Inflammatory macrophage treated with lipopolysaccharide for 1 hour (primary cell): ENCODE measurements around the gene EP300.
A peak's percentile ranks its signal among the peaks of the same experiment; 100 is the strongest.
"Not testable (repeated sequence)": the region's sequence is repeated elsewhere in the genome, so short reads cannot be mapped to it uniquely, and the experiment has no call there.

Source experiments
- DNase-seq, 2 donors: peaks; one replicate each; pipeline ENCODE4 v3.0.0-alpha.2; 2020 to 2022

The EP300 gene

DNA sequence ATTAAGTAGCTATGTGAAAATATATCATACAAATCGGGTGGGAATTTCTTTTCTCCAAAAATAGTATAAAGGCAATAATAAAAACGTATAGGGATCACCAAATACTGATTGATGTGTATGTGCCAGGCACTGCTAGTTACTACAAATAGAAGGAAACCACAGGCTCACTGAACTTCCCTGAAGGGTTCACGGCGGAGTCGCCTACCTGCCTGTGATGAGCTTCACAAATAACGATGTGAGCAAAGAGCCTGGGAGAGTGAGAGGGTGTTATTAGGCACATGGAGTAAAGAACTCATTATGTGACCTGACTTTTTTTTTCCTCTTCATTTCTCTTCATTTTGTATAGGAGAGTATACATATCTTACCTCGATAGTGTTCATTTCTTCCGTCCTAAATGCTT is 76.8 kb downstream of the EP300 start:
- no peak for DNase-seq

- DNase-seq = no peak
Observed at GRCh38 chr22:41171996-41172395, 79.6 kb downstream of the EP300 start.

- no peak for DNase-seq
Observed at GRCh38 chr22:41175546-41175945, 83.2 kb downstream of the EP300 start.

- DNase-seq = no peak
Observed at GRCh38 chr22:41177040-41177621, 84.7 kb downstream of the EP300 start.

GRCh38 chr22:41177622-41178424 is 85.4 kb downstream of the EP300 start:
- DNase-seq = no peak

DNA sequence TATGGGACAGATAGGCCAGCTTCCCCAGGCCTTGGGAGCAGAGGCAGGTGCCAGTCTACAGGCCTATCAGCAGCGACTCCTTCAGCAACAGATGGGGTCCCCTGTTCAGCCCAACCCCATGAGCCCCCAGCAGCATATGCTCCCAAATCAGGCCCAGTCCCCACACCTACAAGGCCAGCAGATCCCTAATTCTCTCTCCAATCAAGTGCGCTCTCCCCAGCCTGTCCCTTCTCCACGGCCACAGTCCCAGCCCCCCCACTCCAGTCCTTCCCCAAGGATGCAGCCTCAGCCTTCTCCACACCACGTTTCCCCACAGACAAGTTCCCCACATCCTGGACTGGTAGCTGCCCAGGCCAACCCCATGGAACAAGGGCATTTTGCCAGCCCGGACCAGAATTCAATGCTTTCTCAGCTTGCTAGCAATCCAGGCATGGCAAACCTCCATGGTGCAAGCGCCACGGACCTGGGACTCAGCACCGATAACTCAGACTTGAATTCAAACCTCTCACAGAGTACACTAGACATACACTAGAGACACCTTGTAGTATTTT is 86.1 kb downstream of the EP300 start:
- no peak for DNase-seq

GRCh38 chr22:41180362-41180761 is 88.0 kb downstream of the EP300 start:
- DNase-seq = not testable (repeated sequence)

- no peak for DNase-seq
Observed at GRCh38 chr22:41180926-41181325, 88.5 kb downstream of the EP300 start.

DNA sequence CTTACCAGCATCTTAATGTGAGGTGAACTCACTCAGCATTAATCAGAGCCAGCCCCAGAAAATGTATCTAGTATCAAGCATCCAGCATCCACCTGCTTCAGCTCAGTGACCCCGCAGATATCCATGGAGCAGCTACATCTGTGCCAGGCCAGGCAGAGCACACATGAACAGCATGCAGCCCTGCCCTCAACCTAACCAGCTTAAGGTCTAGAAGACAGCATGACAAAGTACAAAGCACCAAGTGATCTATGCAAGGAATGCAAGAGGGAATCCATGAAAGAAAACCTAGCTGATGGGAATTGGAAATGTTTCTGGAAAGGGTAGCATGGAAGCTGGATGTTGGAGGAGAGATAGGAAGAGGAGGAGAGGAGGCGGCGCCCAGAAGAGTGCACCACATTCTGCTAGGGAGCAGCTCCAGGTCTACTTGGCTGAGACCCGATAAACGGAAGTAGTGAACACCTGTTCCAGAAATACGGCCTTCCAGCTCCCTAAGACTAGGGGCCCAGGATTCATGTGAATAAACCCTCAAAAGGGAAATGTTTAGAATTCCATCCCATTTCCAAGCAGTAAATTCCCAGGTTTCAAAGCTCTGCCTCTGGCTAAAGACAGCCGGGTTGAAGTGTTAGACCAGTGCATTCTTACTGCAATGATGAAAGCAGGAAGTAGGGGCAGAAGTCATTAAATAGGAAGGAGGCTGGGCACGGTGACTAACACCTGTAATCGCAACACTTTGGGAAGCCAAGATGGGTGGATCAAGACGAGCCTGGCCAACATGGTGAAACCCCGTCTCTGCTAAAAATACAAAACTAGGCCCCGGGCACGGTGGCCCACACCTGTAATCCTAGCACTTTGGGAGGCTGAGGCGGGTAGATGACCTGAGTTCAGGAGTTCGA is 89.2 kb downstream of the EP300 start:
- peak; percentile 59 to 71 for DNase-seq

- no peak for DNase-seq
Observed at GRCh38 chr22:41184679-41185078, 92.3 kb downstream of the EP300 start.

DNA sequence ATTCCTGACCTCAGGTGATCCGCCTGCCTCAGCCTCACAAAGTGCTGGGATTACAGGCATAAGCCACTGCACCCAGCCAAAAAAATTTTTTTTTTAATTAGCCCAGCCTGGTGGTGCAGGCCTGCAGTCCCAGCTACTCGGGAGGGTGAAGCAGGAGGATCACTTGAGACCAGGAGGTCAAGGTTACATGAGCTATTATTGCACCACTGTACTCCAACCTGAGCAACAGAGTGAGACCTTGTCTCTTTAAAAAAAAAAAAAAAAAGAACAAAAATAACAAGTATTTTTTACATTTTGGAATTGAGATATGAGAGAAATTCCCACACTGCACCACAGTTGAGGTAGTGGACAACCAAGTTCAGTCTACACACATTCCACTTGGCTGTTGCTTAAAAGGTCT is 99.1 kb downstream of the EP300 start:
- no peak for DNase-seq

DNA sequence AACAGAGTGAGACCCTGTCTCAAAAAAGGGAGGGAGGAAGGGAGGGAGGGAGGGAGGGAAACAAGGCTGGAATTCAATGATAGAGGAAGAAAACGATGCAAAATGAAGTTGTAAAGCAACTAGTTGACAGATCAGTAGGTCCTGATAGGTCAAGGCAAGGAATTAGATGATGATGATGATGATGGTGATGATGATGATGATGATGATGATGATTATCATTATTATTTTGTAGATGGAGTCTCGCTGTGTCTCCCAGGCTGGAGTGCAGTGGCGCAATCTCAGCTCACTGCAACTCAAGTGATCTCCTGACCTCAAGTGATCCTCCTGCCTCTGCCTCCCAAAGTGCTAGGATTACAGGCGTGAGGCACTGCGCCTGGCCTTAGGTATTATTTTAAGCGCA is 101.4 kb downstream of the EP300 start:
- no peak for DNase-seq

- DNase-seq = peak; percentile 64 to 84
Observed at GRCh38 chr22:41197038-41197972, 104.9 kb downstream of the EP300 start.

DNA sequence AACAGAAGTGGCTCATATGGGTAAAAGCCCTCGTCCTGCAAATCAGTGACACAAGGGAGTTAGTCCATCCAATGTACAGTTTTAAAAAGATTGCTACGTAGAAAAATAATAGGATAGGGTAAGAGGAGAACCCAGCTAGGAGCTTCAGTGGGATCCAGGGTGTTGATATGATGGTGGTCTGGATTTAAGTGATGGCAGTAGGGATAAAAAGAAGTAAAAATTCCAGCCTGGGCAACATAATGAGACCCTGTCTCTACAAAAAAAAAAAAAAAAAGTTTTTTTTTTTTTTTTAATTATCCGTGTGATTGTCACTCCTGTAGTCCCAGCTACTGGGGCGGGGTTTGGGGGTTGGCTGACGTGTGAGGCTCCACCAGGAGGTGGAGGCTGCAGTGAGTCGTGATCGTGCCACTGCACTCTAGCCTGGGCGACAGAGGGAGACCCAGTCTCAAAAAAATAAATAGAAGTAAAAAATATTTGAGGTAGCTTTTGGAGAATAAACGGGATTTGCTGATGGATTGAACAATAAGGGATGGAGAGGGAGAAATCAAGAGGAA is 105.7 kb downstream of the EP300 start:
- peak; percentile 19 to 21 for DNase-seq

DNA sequence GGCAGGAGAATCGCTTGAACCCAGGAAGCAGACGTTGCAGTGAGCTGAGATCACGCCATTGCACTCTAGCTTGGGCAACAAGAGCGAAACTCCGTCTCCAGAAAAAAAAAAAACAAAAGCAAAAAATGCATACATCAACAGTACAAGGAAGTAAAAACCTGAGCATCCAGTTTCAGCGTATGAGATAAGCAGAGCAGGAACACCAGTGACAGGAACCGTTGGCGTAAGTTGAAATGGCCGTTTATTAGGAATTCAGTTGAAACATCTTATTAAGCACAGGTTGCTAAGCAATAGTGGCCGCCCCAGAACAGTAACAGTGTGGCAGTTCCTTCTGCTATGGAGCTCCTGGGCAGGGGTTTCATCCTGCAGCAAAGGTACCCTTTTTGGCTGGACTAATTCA is 108.7 kb downstream of the EP300 start:
- DNase-seq = peak in 1 of 2 donors; percentile 22

DNA sequence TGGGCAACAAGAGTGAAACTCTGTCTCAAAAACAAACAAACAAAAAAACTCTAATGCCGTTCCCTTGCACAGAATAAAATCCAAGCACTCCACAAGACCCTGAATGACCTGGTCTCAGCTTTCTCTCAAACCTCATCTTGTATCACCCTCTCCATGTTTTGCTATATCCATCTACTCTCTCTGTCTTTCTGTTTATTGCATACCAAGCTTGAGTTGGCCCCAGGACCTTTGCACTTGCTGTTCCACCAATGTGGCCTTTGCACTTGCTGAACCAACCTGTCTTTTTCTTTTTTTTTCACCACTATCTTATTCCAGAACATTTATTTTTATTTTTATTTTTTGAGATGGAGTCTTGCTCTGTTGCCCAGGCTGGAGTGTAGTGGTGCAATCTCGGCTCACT is 110.7 kb downstream of the EP300 start:
- no peak for DNase-seq

DNA sequence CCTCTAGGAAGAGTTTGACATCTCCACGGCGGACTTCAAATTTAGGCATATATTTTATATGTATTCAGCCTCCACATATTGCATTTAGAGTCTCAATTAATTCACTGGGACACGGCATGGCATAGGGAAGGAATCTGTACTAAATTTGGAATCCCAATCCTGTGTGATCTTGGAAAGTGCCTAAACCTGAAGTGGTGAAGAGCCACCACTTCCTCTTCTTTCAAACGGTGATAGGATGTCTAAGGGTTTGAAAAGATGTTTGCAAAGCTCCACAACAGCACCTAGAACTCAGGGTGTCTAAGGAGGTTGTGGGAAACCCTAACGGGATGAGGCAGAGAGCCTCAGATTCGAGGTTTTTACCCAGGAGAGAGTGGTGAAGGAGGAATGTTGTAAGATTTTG is 111.7 kb downstream of the EP300 start:
- DNase-seq = no peak

- DNase-seq = peak; percentile 93 to 99
Observed at GRCh38 chr22:41204992-41205900, 112.9 kb downstream of the EP300 start, which contains the start of gene L3MBTL2. Gene L3MBTL2, plus strand, starts transcription at chr22:41205312. Its CDS starts 51 bp downstream, at chr22:41205363.

DNA sequence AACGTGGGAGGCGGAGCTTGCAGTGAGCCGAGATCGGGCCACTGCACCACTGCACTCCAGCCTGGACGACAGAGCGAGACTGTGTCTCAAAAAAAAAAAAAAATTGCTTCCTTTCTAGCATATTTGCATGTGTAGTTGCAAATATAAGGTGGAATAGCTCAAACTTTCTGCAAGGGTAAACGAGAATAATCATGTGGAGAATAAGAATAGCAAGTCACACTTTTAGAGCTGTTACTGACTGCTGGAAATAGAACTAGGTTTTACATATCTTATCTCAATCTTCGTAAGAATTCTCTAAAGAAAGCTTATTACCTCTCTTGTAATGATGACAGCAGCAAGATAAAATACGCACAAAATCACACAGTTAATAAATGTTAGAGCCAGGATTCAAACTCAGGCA is 114.3 kb downstream of the EP300 start:
- no peak for DNase-seq

DNA sequence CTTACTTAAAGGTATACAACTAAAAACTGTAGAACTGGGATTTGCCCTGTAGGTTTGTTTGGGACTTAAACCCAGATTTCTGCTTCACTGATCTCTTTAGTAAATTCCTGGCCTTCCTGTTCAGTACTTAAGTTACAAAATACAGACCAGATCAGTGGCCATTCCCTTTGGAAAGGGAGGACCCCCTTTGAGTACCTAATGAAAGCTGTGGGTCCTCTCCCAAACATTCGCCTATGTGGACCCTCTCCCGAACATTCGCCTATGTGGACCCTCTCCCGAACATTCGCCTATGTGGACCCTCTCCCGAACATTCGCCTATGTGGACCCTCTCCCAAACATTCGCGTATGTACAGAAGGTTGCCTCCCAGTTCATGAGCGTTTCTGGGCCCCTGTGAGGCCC is 123.0 kb downstream of the EP300 start:
- no peak for DNase-seq

GRCh38 chr22:41215926-41216325 is 123.5 kb downstream of the EP300 start:
- no peak for DNase-seq
